HL-60 (cell line): ENCODE data around the gene MLN.

Experiments used
- DNase-seq, 2 experiments: peaks; one replicate each; pipeline ENCODE4 v3.0.0-alpha.2; 2010 to 2020; ENCODE audit warnings: low read depth in 1 of 2, low spot score in 1 of 2
- H3K27ac ChIP-seq: fragments of 250-450 bp; sonication (Bioruptor Pico); replicated peaks from 2 replicates; pipeline ENCODE4 v1.5.1; 2020; ENCODE audit warnings: mild to moderate bottlenecking, moderate library complexity
- H3K27me3 ChIP-seq: fragments of 250-450 bp; sonication (Bioruptor Pico); 2 replicates; pipeline ENCODE4 v1.5.1; 2021; ENCODE audit warnings: mild to moderate bottlenecking, moderate library complexity; ENCODE audit not compliant: insufficient read depth, poor library complexity, severe bottlenecking
- H3K4me3 ChIP-seq: replicated peaks from 2 replicates; pipeline ENCODE4 v1.5.1; 2011; ENCODE audit warnings: mild to moderate bottlenecking, control low read depth, low read length; ENCODE audit not compliant: insufficient read depth
- GABPA ChIP-seq: IDR thresholded peaks from 2 replicates; pipeline ENCODE4 v1.6.1; 2012; ENCODE audit warnings: low read depth
- POLR2AphosphoS5 ChIP-seq: IDR thresholded peaks from 2 replicates; pipeline ENCODE4 v1.6.1; 2012; ENCODE audit warnings: low read depth
- SPI1 ChIP-seq: IDR thresholded peaks from 2 replicates; pipeline ENCODE4 v1.6.1; 2012; ENCODE audit warnings: low read depth, mild to moderate bottlenecking, borderline replicate concordance
- long read RNA-seq: library from polyadenylated mRNA; unstranded; transcript quantifications from one replicate; pipeline ENCODE4 v2.0.0, GENCODE V29; 2020
- TF ChIP-seq, protein P1 (sequence below): IDR thresholded peaks from one replicate; pipeline ENCODE4 v1.5.1; 2011; ENCODE audit warnings: low read length, control low read depth, inconsistent platforms; ENCODE audit not compliant: insufficient read depth
- TF ChIP-seq, protein P2 (sequence below): IDR thresholded peaks from 2 replicates; pipeline ENCODE4 v1.6.1; 2012; ENCODE audit warnings: low read depth; ENCODE audit not compliant: insufficient replicate concordance

Gene MLN
- long read RNA-seq: 0 reads

- TF ChIP-seq SPI1 (no peak), GABPA (no peak), POLR2AphosphoS5 (no peak)
- TF ChIP-seq, protein P1, sequence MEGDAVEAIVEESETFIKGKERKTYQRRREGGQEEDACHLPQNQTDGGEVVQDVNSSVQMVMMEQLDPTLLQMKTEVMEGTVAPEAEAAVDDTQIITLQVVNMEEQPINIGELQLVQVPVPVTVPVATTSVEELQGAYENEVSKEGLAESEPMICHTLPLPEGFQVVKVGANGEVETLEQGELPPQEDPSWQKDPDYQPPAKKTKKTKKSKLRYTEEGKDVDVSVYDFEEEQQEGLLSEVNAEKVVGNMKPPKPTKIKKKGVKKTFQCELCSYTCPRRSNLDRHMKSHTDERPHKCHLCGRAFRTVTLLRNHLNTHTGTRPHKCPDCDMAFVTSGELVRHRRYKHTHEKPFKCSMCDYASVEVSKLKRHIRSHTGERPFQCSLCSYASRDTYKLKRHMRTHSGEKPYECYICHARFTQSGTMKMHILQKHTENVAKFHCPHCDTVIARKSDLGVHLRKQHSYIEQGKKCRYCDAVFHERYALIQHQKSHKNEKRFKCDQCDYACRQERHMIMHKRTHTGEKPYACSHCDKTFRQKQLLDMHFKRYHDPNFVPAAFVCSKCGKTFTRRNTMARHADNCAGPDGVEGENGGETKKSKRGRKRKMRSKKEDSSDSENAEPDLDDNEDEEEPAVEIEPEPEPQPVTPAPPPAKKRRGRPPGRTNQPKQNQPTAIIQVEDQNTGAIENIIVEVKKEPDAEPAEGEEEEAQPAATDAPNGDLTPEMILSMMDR: no peak
- TF ChIP-seq, protein P2, sequence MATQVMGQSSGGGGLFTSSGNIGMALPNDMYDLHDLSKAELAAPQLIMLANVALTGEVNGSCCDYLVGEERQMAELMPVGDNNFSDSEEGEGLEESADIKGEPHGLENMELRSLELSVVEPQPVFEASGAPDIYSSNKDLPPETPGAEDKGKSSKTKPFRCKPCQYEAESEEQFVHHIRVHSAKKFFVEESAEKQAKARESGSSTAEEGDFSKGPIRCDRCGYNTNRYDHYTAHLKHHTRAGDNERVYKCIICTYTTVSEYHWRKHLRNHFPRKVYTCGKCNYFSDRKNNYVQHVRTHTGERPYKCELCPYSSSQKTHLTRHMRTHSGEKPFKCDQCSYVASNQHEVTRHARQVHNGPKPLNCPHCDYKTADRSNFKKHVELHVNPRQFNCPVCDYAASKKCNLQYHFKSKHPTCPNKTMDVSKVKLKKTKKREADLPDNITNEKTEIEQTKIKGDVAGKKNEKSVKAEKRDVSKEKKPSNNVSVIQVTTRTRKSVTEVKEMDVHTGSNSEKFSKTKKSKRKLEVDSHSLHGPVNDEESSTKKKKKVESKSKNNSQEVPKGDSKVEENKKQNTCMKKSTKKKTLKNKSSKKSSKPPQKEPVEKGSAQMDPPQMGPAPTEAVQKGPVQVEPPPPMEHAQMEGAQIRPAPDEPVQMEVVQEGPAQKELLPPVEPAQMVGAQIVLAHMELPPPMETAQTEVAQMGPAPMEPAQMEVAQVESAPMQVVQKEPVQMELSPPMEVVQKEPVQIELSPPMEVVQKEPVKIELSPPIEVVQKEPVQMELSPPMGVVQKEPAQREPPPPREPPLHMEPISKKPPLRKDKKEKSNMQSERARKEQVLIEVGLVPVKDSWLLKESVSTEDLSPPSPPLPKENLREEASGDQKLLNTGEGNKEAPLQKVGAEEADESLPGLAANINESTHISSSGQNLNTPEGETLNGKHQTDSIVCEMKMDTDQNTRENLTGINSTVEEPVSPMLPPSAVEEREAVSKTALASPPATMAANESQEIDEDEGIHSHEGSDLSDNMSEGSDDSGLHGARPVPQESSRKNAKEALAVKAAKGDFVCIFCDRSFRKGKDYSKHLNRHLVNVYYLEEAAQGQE: no peak
- H3K27ac ChIP-seq: no peak within 1 kb of the TSS
- DNase-seq: no peak
- H3K4me3 ChIP-seq: no peak within 1 kb of the TSS
- peaks cover 15% of the 10 kb centered on the region for H3K27me3 ChIP-seq
Observed at GRCh38 chr6:33803571-33804053, at the start of gene MLN. MLN (minus strand) TSS chr6:33804003; CDS start chr6:33801163, 2,840 bp downstream.

DNA sequence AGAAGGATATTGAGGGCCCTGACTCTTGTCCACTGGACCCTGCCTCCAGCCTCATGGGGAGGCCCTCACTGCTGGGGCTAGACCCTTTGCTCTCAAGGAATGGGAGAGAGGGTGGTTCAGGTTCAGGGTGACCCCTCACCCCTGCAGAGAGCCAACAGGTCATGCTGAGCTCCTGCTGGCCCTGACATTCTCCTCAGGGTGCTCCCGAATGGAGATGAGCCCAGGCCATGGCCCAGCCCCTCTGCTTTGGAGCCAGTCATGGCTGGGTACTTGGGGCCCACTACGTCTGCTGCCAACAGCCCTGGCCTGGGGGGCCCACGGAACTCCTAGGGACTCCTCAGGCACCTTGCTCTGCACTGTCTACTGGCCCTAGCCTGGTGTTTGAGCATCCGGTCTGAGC lies 49.2 kb upstream of the MLN start:
- DNase-seq: no peak
- no peak overlapping the region for H3K27ac ChIP-seq
- no peak overlapping the region for H3K4me3 ChIP-seq
- peaks cover 47% of the 10 kb centered on the region for H3K27me3 ChIP-seq
- TF ChIP-seq SPI1 (no peak), GABPA (no peak), POLR2AphosphoS5 (no peak)

- no peak overlapping the region for H3K4me3 ChIP-seq
- peaks cover 42% of the 10 kb centered on the region for H3K27me3 ChIP-seq
- no peak for DNase-seq
- no peak overlapping the region for H3K27ac ChIP-seq
- TF ChIP-seq GABPA: no peak
- TF ChIP-seq, protein P1: peak; percentile 41
Observed at GRCh38 chr6:33851959-33852358, 48.2 kb upstream of the MLN start.

- no peak overlapping the region for H3K27ac ChIP-seq
- peaks cover 37% of the 10 kb centered on the region for H3K27me3 ChIP-seq
- TF ChIP-seq, protein P1: no peak
- TF ChIP-seq GABPA: no peak
- TF ChIP-seq, protein P2: no peak
- TF ChIP-seq SPI1: no peak
- TF ChIP-seq POLR2AphosphoS5: no peak
- no peak for DNase-seq
- no peak overlapping the region for H3K4me3 ChIP-seq
Observed at GRCh38 chr6:33850869-33851541, 47.2 kb upstream of the MLN start.
